GM18526 (cell line): ENCODE data around the gene ATP2B1.

Source experiments
- POLR2A ChIP-seq: IDR thresholded peaks from 3 replicates; pipeline ENCODE4 v1.6.1; 2011; ENCODE audit not compliant: insufficient read length; ENCODE audit errors: extremely low read depth

Gene ATP2B1

GRCh38 chr12:89708565-89709156 lies at the start of gene ATP2B1:
TSS of gene ATP2B1 (minus strand) at chr12:89708838. CDS start at chr12:89655886, 52,952 bp downstream.
- TF ChIP-seq POLR2A = peak; percentile 83

DNA sequence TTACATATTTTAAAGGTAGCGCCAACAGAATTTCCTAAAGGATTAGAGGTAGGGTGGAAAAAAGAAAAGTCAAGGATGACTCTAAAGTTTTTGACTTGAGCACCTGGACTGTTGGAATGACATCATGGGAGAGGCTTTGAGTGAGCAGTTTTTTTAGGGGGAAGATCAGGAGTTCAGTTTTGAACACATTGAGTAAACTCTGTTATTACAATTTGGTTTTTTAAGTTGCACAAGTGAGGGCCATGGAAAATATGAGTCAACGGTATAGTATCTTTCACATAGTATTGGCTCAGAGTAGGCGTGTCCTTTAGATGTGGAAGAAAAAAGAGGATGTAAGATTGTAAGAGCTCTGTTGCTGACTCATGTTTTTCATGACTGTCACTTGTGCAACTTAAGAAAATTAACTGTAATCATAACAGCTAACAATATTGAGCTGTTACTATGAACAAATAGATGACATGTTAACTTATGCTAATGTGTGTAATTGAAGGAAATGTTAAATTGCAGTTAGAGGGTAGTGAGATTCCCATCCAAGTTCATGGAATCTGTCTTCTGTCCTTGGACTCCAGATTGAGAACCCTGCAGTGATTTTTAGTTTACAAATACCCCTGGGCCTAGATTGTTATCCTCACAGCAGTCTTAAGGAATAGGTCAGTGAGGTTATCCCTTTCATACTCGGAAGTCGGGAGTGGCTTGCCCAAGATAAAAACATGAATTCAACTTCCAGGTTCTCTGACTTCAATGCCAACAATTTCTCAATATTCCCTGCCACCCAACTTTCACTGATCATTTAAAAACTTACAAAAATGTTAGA lies 48.2 kb upstream of the ATP2B1 start:
- TF ChIP-seq POLR2A = no peak

DNA sequence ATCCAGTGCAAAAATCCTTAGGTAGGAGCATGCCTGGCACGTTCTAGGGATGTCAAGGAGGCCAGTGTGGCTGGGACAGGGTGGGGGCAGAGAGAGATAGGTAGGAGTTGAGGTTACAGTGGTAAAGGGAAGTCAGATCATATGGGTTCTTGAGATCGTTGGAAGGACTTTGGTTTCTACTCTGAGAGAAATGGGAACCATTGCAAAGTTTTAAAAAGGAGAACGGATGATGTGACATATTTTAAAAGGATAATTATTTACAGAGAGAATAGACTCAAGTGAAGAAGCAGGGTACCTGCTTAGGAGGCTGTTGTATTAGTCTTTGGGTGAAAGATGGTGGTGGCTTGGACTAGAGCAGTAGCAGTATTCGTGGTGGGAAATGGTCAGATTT lies 47.6 kb upstream of the ATP2B1 start:
- no peak for TF ChIP-seq POLR2A

DNA sequence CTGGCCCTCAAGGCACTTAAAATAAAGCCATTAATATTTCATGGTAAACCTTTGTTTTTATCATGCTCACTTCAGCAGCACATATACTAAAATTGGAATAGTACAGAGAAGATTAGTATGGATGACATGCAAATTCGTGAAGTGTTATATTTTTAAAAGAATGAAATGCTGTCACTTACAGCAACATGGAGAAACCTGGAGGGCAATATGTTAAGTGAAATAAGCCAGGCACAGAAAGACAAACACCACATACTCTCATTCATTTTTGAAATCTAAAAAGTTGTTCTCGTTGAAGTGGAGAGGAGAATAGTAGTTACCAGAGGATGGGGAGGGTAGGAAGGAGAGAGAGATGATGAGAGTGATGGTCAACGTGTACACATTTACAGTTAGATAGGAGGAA lies 45.4 kb upstream of the ATP2B1 start:
- TF ChIP-seq POLR2A = no peak

- no peak for TF ChIP-seq POLR2A
These were observed 43.7 kb upstream of the ATP2B1 start for GRCh38 chr12:89752341-89752740.

- TF ChIP-seq POLR2A = no peak
These were observed 42.0 kb upstream of the ATP2B1 start for GRCh38 chr12:89750389-89751351.

DNA sequence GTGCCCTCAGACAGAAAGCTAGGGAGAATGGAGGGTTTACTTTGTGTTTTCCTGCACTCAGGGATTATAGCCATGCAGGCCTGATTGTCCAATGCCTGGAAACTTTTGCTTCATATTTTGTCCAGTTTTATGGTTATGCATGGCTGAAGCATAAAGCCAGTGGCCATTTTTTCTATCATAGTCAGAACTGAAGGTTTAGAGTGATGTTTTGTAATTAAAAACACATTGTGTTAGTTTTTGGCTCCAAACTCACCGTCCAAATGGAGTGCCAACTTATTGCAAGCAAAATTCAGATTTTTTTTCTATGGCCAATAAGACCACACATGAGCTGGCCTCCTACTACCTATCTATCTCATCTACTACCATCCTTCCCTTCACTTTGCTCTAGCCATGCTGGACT lies 40.2 kb upstream of the ATP2B1 start:
- no peak for TF ChIP-seq POLR2A

GRCh38 chr12:89745286-89745685 lies 36.6 kb upstream of the ATP2B1 start:
- TF ChIP-seq POLR2A = no peak

DNA sequence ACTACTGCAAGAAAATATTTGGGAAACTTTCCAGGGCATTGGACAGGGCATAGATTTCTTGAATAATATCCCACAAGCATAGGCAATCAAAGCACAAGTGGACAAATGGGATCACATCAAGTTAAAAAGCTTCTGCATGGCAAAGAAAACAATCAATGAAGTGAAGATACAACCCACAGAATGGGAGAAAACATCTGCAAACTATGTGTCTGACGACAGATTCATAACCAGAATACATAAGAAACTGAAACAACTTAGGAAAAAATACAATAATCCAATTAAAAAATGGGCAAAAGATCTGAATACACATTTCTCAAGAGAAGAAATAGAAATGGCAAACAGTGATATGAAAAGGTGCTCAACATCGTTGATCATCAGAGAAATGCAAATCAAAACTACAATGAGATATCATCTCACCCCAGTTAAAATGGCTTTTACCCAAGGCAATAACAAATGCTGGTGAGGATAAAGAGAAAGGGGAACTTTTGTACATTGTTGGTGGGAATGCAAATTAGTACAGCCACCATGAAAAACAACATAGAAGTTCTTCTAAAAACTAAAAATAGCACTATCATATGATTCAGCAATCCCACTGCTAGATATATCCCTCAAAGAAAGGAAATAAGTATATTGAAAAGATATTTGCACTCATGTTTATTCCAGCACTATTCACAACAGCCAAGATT lies 33.8 kb upstream of the ATP2B1 start:
- TF ChIP-seq POLR2A = no peak

DNA sequence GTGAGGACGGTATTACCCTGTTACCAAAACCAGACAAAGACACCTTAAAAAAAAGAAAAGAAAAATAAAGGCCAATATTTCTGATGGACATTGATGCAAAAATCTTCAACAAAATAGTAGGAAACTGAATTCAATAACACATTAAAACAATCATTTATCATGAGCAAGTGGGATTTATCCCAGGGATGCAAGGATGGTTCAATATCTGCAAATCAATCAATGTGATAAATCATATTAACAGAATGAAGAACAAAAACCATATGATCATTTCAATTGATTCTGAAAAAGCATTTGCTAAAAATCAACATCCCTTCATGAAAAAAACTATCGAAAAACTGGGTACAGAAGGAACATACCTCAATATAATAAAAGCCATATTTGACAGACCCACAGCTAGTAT lies 32.3 kb upstream of the ATP2B1 start:
- TF ChIP-seq POLR2A = no peak

DNA sequence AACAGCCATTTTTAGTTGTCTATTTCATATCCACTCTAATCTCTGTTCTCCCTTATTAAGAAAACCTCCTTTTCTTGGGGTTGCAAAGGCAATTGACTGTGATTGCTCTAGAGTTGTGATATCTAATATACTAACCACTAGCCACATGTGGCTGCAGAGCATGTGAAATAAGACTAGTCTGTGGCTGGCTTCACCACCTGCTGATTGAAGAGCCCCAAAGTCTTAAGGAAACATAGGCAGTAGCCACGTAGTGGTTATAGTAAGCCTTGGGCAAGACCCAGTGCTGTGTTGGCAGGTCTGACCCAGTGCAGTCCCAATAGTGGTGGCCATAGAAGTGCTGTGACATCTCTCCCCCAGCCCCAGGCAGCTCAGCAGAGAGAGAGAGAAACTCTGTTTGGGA lies 28.4 kb upstream of the ATP2B1 start:
- TF ChIP-seq POLR2A = no peak

DNA sequence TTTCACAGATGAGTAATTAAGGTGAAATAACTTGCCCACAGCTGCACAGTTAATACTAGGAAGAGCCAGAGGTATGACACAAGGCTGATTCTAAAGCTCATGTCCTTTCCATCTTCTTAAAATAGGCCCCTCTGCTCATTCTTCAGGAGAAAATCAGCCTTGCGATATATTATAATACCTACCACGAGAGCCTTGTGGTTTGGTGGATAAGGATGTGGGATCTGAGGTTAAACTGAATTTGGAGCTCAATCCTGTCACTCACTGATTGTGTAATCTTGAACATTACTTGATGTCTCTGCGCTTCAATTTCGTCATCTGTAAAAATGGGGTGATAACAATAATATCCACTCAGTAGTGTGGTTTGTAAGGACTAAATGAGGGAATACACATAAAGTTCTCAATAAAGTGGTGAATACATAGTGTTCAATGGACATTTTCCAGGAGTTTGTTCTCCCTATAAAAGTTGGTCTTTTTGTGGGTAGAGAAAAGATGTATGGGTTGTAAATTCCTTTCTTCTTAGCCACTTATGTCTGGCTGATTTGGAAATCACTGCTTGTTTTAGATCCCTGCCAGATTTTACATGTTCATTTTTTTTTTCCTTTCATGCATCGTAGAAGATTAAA lies 25.1 kb upstream of the ATP2B1 start:
- TF ChIP-seq POLR2A = no peak

DNA sequence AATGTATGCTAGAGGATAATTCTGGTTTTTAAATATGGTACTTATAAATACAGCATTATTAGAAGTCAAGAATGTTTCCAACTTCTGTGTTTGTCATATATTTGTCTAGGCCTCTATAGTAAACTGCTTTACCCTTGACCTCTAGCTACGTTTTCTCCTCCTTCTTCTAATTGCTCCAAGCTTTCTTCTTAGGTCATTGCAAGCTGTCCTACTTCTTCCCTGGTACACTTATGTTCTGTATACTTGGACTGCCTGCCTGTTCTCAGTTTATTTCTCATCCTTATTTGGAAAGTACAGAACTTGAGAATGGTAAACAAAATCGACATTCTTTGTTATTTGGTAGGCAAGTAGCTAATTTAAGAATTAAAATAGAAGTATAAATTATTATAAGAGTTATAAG lies 23.9 kb upstream of the ATP2B1 start:
- no peak for TF ChIP-seq POLR2A

DNA sequence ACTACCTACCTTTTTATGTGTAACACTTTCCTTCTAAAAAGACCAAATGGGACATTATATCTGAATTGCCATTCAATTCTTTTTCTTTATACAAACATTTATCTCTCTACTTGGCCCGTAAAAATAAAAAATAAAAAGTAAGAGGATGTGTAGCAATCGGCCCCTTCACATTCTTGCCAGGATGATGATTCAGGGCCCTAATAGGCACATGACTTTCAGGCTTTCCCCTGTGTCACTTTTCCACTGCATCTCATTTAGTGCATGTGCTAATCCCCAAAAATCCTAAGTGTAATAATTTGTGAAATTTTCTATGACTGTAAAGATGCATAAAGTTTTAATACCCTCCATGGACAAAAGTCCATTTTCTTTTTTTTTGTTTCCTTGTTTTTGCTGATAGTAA lies 23.0 kb upstream of the ATP2B1 start:
- no peak for TF ChIP-seq POLR2A

DNA sequence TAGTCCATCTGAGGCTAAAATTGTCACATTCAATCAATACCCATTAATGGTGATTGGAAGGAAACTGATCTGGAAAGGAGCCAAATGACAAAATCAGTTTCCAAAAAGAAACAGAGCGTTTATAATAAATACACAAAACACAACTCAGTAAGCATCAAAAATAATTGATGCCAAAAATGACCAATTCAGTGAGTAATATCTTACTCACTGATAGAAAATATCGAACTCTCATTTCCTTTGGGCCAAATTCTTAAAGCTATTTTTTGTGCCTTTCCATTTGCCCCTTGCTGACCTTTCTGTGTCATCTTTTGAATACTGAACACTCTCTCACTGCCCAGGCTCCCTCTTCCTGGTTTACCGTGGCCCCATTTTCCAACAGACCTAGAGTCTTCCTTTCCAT lies 22.5 kb upstream of the ATP2B1 start:
- no peak for TF ChIP-seq POLR2A

DNA sequence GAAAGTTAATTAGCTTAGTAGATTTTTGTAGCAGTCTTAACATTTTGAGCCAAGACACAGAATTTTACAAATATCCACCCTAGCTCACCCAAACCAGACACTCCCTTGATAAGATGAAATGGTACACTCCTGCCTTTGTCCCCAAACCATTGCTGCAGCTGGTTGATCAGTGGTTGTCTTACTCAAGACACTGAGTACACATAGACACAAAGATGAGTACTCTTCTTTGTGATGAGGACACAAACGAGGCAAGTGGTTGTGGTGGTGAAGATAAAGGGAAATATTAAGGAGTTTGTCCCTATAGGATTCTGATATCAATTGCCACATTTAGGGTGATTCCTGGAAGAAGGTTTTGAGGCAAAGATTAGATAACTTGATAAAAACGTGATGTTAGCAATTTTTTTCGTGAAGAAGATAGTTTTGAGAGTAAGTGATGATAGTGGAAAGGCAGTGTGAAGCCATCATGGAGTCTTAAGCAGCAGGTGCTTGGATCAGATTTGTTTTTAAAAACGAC lies 21.4 kb upstream of the ATP2B1 start:
- TF ChIP-seq POLR2A = no peak
